GM19023 (cell line): ENCODE measurements around the gene POLR2H.
"Not testable (repeated sequence)": the region's sequence is repeated elsewhere in the genome, so short reads cannot be mapped to it uniquely, and the experiment has no call there.

Source experiments
- ATAC-seq: cut with Tn5 transposase; IDR thresholded peaks from one replicate; pipeline ENCODE4 v1.9.1; 2021; ENCODE audit warnings: mild to moderate bottlenecking, moderate library complexity; ENCODE audit not compliant: unreplicated experiment

Gene POLR2H

DNA sequence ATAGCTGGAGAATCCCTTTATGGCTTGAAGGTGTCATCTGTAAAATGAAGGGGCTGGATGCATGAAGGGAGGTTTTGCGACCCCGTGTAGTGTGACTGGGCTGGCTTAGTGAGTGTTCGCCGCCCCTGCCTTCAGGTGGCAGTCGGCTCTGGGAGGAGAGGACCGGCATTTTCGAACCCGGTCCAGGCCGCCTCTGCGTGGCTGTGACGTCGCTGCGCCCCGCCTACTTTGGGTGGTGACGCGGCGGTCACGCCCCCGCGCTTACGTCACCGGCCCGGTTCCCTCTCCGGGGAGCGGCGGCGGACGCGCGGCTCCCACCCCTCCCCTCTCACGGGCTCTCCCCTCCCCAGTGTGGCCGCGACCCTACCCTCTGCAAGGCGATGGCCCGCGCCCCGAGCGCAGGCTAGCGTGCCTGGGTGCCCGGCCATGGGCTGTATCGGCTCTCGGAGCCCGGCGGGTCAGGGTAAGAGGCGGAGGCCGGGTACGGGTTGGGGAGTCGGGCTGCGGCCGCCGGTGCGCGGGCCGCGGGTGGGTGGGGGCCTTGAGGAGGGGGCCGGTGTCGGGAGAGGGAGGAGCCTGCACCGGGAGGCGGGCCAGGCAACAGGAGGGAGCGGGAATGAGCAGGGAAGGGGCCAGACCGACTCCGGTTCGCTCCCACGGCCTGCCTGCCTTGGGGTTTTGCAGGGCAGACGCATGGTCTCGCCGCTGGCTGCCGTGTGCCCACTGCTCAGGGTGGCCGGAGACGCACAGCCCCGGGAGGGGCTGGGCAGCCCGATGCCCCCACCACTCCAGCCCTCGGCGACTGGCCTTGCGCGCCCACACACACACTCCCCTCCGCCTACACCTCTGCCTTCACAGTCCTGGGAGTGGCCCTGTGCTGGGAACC is 25.6 kb upstream of the POLR2H start:
- peak; percentile 79 for ATAC-seq

DNA sequence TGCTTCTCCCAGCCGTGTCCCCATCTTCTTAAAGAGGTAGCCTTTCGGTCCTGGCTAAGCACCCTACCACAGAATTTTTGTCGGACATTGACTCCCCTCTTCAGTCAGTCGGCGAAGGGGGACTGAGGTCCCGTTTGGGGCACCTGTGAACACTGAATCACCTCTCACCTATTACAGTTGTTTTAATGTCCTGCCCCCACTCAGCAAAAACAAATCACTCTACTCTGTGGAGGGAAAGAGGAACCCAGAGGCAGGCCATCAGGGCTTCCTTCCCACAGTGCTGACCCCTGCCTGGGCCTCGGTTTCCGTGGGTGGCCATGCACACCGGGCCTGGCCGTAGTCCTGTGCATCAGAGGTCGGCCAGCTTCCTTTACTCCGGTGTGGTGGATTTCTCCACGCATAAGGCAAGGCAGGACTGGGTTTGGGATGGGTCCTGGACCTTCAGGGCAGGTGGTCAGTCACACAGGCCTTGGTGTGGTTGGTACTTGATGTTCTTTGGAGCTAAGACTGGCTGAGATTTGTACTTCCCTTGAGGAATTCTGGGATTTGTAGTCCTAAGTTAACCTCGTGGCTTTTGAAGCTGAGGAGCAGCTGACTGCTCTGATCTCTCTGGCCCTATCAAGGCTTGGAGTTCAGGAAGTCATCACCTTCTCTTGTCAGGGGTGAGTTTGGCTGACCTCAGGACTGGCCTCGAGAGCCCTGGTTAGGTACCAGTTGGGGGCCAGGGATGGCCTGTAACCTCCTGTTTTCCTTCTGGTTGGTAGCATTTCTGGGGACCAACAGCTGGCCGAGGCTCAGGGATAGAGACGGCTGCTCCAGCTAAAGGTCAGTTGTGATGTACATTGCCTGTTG is 24.7 kb upstream of the POLR2H start:
- no peak for ATAC-seq

DNA sequence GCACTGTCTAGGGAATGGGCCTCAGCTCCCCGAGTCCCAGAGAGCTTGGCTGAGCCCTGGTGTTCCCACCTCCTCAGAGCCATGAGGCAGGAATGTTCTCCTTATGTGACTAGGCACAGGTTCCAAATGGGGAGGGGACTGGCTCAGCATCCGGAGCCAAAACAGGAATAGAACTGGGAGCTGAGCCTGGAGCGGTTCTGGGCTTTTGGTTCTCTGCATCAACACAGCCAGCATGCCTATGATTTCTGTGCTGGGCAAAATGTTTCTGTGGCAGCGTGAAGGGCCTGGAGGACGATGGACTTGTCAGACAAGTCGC is 24.2 kb upstream of the POLR2H start, which contains the start of gene FAM131A:
FAM131A (plus strand) TSS at position 202 of the 316 bp plus-strand sequence; CDS start at position 233, 31 bp downstream.
- no peak for ATAC-seq

DNA sequence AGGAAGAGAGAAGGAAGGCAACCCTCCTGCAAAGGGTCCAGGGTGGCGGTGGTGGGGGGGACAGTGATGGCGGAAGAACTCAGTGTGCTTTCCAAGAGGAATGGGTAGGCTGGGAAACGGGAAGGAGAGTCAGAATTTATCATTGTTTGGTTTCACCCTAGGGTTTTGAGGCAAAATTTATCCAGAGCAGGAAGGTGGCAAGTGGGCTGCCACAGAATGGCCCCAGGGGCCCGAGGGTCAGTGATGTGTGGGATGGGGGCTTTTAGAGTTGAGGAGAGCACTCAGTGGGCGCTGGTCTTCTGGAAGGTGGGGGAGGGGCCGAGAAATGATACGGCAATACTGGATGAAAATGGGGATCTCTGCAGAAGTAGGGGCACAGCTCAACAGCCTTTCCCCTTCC is 23.5 kb upstream of the POLR2H start:
- ATAC-seq = no peak

DNA sequence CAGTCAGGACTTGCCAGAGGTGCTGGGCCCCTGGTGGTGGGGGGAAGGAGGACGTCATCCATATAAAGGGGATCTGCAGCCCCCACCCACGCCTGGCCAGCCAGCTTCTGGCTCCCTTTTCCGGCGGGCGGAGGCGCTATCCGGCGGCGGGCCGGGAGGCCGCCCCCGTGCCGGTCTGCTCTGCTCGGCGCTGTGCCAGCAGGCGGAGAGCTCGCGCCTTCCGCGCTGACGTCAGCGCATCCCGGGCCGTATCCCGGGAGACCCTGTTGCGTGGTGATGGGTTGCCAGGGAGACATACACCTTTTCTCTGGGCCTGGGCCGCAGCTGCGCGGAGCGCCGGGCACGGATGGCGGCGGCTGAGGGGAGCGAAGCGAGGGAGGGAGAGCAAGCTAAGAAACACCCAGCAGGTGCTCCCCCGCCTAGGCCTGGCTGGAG is 23.0 kb upstream of the POLR2H start:
- no peak for ATAC-seq

DNA sequence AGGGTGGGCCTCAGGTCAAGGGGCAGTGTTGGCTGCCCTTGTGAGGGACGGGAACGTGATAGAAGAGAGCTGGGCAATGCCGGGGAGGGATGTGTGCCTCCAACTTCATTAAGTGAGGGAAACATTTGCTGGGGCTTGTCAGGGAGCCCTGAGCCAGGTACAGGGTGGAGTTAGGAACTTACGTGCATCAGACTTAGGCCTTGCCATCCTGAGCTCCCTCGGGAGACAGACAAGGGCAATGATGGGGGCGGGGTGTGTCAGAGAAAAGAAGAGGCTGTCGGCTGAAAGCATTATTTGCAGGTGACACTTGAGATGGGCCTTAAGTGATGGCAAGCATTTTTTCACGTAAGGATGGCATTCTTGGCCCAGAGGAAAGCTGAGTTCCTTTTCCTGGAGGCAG is 22.5 kb upstream of the POLR2H start:
- ATAC-seq = no peak

DNA sequence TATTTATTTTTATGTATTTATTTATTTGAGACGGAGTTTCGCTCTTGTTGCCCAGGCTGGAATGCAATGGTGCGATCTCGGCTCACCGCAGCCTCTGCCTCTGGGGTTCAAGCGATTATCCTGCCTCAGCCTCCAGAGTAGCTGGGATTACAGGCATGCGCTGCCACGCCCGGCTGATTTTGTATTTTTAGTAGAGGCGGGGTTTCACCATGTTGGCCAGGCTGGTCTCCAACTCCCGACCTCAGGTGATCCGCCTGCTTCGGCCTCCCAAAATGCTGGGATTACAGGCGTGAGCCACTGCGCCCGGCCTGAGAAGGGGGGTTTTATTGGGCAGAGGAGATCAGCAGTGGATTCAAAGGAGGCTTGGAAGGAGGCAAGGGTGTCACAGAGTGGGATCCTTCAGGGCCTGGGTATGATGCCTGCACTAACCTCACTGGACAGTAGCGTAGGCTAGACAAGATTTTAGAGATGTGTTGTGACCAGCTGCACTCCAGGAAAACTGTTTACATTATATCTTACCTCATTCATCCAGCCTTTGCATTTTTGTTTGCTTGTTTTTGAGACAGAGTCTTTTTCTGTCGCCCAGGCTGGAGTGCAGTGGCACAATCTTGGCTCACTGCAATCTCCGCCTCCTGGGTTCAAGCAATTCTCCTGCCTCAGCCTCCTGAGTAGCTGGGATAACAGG is 21.9 kb upstream of the POLR2H start:
- ATAC-seq = not testable (repeated sequence)

DNA sequence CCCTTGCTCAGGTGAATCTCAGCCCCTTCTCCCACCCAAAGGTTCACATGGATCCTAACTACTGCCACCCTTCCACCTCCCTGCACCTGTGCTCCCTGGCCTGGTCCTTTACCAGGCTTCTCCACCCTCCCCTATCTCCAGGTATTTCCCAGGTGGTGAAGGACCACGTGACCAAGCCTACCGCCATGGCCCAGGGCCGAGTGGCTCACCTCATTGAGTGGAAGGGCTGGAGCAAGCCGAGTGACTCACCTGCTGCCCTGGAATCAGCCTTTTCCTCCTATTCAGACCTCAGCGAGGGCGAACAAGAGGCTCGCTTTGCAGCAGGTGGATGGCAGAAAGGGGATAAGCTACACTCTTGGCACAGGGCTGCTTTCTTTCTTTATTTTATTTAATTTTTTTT is 19.6 kb upstream of the POLR2H start:
- ATAC-seq = no peak

DNA sequence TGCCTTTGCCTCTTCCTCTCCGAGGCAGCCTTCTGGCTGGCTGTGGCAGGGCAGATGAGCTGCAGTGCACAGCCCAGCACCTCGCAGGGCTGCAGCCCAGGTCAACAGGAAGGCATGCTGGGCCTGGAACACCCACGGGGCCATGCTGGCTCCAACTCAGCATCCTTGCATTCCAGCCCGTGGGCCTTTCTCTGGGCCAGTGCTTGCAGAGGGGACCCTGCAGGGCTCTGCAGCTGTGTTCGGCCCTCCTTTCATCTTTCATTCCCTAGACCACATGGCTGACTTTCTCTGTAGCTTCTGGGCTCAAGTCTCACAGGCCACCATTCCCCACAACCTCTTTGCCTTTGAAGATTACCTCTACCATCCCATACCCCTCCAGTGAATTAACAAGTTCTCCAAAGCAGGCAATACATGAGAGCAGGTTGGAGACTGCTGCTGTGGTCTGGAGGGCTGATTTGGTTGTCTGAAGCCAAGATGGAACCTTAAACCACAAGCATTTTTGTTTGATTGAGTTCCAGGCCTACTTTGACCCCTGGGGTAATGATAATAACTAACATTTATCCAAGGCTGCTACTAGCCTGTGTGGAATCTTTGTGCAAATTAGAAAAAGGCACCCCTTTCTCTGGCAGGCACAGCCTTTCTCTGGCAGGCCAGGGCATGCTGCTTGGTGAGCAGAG is 18.2 kb upstream of the POLR2H start:
- ATAC-seq = no peak

DNA sequence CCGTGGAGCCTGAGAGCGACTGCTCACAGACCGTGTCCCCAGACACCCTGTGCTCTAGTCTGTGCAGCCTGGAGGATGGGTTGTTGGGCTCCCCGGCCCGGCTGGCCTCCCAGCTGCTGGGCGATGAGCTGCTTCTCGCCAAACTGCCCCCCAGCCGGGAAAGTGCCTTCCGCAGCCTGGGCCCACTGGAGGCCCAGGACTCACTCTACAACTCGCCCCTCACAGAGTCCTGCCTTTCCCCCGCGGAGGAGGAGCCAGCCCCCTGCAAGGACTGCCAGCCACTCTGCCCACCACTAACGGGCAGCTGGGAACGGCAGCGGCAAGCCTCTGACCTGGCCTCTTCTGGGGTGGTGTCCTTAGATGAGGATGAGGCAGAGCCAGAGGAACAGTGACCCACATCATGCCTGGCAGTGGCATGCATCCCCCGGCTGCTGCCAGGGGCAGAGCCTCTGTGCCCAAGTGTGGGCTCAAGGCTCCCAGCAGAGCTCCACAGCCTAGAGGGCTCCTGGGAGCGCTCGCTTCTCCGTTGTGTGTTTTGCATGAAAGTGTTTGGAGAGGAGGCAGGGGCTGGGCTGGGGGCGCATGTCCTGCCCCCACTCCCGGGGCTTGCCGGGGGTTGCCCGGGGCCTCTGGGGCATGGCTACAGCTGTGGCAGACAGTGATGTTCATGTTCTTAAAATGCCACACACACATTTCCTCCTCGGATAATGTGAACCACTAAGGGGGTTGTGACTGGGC is 16.8 kb upstream of the POLR2H start:
- ATAC-seq = no peak

DNA sequence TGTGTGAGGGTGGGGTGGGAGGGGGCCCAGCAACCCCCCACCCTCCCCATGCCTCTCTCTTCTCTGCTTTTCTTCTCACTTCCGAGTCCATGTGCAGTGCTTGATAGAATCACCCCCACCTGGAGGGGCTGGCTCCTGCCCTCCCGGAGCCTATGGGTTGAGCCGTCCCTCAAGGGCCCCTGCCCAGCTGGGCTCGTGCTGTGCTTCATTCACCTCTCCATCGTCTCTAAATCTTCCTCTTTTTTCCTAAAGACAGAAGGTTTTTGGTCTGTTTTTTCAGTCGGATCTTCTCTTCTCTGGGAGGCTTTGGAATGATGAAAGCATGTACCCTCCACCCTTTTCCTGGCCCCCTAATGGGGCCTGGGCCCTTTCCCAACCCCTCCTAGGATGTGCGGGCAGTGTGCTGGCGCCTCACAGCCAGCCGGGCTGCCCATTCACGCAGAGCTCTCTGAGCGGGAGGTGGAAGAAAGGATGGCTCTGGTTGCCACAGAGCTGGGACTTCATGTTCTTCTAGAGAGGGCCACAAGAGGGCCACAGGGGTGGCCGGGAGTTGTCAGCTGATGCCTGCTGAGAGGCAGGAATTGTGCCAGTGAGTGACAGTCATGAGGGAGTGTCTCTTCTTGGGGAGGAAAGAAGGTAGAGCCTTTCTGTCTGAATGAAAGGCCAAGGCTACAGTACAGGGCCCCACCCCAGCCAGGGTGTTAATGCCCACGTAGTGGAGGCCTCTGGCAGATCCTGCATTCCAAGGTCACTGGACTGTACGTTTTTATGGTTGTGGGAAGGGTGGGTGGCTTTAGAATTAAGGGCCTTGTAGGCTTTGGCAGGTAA is 16.0 kb upstream of the POLR2H start:
- no peak for ATAC-seq

DNA sequence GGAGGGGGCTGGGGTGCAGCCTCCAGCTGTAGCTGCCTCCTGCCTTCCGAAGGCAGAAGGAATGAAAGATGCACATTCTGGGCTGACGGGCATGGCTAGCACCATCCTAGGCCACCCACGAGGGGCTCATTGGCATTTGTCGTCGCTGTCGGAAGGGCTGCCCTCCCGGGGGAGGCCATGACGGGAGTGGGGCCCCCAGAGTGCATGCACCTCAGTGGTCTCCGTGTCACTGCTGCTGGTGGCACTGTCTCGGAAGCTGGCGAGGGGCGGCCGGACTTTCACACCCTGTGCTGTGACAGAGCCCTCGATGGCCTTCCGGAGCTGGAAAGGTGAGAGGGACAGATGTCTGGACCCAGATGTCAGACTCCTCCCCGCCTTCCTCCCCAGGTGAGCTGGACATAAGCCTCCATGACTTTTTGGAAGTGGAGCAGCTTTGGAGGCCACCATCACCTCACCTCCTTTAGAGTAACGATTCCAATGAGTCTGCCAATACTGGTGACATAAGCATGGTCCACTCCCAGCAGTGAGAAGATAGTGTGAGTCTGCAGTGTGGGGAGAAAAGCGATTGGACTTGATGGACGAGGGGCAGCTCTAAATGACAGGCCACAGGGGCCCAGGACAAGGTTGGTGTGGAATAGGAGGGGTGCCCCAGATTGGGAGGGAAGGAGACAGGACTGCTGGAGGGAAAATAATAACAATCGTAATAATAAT is 14.9 kb upstream of the POLR2H start:
- no peak for ATAC-seq

DNA sequence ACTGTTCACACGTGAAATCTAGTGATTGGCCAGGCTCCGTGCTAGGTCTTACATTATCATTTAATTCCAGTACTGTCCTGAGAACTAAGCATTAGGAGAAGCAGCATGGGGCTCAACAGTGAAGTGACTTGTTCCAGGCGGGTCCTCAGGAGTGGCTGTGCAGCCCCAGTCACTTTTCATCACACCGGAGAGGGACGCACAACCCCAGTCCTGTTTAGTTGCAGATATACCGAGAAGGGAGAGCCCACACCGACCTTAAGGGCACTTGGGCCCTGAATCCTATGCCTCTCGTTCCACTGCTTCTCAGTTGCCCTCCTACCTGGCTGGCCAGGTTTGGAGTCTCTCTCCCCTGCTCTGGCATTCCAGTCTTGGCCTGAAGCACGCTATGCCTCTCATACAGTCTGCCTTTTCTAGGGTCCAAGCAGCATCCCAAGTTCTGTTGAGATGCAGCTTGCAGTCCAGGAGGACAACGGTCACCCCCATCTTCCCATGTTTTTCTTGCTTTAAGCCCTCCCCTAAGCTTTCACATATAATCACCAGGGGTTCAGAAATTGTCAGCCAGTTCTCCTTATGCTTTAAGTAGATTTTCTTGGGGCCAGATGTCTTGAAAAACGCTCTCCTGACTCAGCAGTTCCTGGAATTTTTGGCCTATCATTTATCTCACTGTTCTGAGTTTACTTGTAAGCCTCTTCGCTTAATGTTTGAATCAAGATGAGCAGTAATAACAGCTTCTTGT is 14.0 kb upstream of the POLR2H start:
- no peak for ATAC-seq

DNA sequence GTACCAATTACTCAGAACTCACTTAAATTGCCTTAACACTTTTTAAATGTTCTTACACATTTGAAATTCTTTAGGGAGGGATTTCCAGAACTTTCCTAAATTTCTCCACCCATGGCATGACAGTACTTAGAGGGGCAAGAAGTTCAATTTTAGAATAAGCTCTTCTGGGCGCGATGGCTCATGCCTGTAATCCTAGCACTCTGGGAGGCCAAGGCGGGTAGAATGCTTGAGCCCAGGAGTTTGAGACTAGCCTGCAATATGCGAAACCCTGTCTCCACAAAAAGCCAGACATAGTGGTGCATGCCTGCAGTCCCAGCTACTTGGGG is 13.5 kb upstream of the POLR2H start:
- no peak for ATAC-seq

DNA sequence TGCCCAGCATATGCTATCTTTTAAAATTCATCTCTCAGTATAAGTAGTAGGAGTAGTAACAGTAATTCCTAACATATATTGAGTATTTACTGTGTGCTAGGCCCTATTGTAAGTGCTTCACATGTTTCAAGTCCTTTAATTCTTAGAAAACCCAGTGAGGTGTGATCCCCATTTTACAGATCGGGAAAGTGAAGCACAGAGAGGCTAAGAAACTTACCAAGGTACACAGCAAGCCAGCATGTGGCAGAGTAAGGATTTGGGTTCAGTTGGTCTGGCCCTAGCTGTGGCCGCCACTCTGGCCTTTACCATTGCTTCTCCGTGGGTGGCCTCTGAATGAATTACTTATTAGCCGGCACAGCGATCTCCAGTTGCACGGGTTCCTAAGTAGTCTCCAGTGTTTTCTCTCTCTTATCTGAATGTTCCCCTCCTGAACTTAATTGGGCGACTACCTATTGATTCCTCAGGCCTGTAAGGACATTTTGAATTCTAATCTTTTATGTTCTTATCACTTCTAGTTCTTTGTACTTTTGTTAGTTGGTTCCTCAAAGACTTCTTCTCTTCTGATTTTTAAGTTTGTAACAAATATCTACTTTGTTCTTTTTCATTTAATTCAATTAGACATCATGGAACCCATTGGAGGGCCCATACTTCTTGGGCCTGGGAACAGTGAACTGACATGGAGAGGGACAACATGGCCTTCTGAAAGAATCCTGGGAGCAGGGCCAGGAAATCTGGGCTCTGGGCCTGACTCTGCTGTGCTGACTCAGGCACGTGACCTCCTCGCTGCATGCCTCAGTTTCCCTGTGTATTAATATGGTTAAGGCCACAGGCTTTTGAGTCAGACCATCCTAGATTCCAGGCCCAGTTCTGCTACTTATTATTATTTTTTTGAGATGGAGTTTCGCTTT is 11.7 kb upstream of the POLR2H start:
- ATAC-seq = no peak

DNA sequence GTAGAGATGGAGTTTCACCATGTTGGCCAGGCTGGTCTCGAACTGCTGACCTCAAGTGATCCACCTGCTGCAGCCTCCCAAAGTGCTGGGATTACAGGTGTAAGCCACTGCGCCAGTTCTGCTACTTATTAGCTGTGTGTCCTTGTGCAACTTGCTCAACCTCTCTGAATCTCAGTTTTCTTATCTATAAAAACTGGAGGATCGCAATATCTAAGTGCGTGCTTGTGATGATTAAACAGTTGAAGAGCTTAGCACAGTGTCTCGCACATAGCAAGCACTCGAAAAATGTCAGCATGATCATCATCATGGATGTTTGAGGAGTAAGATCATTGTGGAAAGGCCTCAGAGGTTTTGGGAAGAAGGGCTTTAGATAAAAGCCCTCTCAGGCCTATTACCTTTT is 10.9 kb upstream of the POLR2H start:
- ATAC-seq = no peak

DNA sequence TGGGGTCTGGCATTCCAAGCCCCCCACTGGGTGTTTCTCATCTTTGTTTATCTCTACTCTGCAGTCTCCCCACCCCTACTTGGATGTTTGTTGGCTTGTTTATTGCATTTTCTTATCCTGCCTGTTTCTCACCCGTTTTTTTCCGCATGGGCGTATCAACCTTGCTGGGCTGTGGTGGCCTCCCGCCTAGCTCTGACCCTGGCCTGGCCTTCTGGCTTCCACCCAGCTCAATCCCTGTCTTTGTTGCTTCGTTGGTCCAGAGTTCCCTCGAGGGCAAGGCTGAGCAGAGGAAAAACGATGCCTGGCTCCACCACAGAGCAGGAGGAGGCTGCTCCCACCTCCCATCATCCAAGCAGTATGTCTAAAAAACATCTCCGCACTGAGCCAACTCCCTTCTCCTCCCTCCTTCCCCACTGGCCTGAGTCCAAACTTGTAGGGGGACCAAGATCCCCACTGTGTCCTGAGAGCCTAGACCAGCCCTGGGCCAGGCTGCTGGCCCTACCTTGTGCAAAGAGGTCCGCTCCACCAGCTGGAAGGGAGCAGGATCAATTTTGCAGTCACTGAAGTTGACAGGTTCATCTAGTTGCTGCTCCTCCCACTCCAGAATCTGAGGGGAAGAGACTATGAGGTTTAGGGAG is 9.9 kb upstream of the POLR2H start:
- no peak for ATAC-seq
